ENCODE results near the gene ZNF385D.

The ZNF385D gene

GRCh38 chr3:21718943-21719591 is 31.9 kb downstream of the ZNF385D start:
- Histone ChIP-seq H3K4me2 (ENCODE audit: insufficient read depth, low read length) (no peak overlapping the region), H3K4me1 (ENCODE audit: insufficient read depth, low read length) (no peaks in the 10 kb centered on the region), H2AFZ (ENCODE audit: low read depth, low read length) (no peak overlapping the region), H3K27me3 (ENCODE audit: insufficient read depth, low read length, poor library complexity) (no peaks in the 10 kb centered on the region), H3K4me3 (ENCODE audit: low read depth in 1 of 2, low read length in 2 of 2) (no peak overlapping the region), H3K36me3 (ENCODE audit: insufficient read depth, low read length) (no peaks in the 10 kb centered on the region), H3K9ac (ENCODE audit: low read depth, low read length) (no peak overlapping the region), H3K79me2 (ENCODE audit: insufficient read depth, low read length) (no peaks in the 10 kb centered on the region), H4K20me1 (ENCODE audit: insufficient read depth, low read length) (no peaks in the 10 kb centered on the region), H3K27ac (ENCODE audit: low read length) (no peak overlapping the region), H3K9me3 (ENCODE audit: insufficient read depth, low read length, severe bottlenecking) (no peaks in the 10 kb centered on the region)
- DNase-seq: no peak
- ATAC-seq (ENCODE audit: insufficient read depth, low read depth): no peak
- TF ChIP-seq CTCF (IDR thresholded peaks at IDR 0.05; ENCODE audit: borderline replicate concordance, extremely low read depth, low read length, poor library complexity, severe bottlenecking): no peak
- no peak for TF ChIP-seq EZH2 (IDR thresholded peaks at IDR 0.05; ENCODE audit: borderline replicate concordance, low read depth, low read length, severe bottlenecking)

GRCh38 chr3:21718161-21718765 is 32.7 kb downstream of the ZNF385D start:
- TF ChIP-seq EZH2 (IDR thresholded peaks at IDR 0.05; ENCODE audit: borderline replicate concordance, low read depth, low read length, severe bottlenecking) (no peak), CTCF (IDR thresholded peaks at IDR 0.05; ENCODE audit: borderline replicate concordance, extremely low read depth, low read length, poor library complexity, severe bottlenecking) (no peak)
- H3K9me3 ChIP-seq (ENCODE audit: insufficient read depth, low read length, severe bottlenecking): no peaks in the 10 kb centered on the region
- no peak overlapping the region for H3K27ac ChIP-seq (ENCODE audit: low read length)
- ATAC-seq (ENCODE audit: insufficient read depth, low read depth) (no peak), DNase-seq (no peak)
- H4K20me1 ChIP-seq (ENCODE audit: insufficient read depth, low read length): no peaks in the 10 kb centered on the region
- no peak overlapping the region for H3K9ac ChIP-seq (ENCODE audit: low read depth, low read length)
- no peak overlapping the region for H3K4me3 ChIP-seq (ENCODE audit: low read depth in 1 of 2, low read length in 2 of 2)
- H3K79me2 ChIP-seq (ENCODE audit: insufficient read depth, low read length): no peaks in the 10 kb centered on the region
- H3K4me2 ChIP-seq (ENCODE audit: insufficient read depth, low read length): no peak overlapping the region
- H3K4me1 ChIP-seq (ENCODE audit: insufficient read depth, low read length): no peaks in the 10 kb centered on the region
- H3K36me3 ChIP-seq (ENCODE audit: insufficient read depth, low read length): no peaks in the 10 kb centered on the region
- H3K27me3 ChIP-seq (ENCODE audit: insufficient read depth, low read length, poor library complexity): no peaks in the 10 kb centered on the region
- no peak overlapping the region for H2AFZ ChIP-seq (ENCODE audit: low read depth, low read length)

GRCh38 chr3:21715662-21716061 is 35.3 kb downstream of the ZNF385D start:
- no peak for TF ChIP-seq EZH2 (IDR thresholded peaks at IDR 0.05; ENCODE audit: borderline replicate concordance, low read depth, low read length, severe bottlenecking)
- no peak for TF ChIP-seq CTCF (IDR thresholded peaks at IDR 0.05; ENCODE audit: borderline replicate concordance, extremely low read depth, low read length, poor library complexity, severe bottlenecking)
- Histone ChIP-seq H3K4me3 (ENCODE audit: low read depth in 1 of 2, low read length in 2 of 2) (no peak overlapping the region), H3K36me3 (ENCODE audit: insufficient read depth, low read length) (no peaks in the 10 kb centered on the region), H3K4me2 (ENCODE audit: insufficient read depth, low read length) (no peak overlapping the region), H4K20me1 (ENCODE audit: insufficient read depth, low read length) (no peaks in the 10 kb centered on the region), H3K9me3 (ENCODE audit: insufficient read depth, low read length, severe bottlenecking) (no peaks in the 10 kb centered on the region), H2AFZ (ENCODE audit: low read depth, low read length) (no peak overlapping the region), H3K27ac (ENCODE audit: low read length) (no peak overlapping the region), H3K79me2 (ENCODE audit: insufficient read depth, low read length) (no peaks in the 10 kb centered on the region), H3K9ac (ENCODE audit: low read depth, low read length) (no peak overlapping the region), H3K4me1 (ENCODE audit: insufficient read depth, low read length) (no peaks in the 10 kb centered on the region), H3K27me3 (ENCODE audit: insufficient read depth, low read length, poor library complexity) (no peaks in the 10 kb centered on the region)
- no peak for DNase-seq
- no peak for ATAC-seq (ENCODE audit: insufficient read depth, low read depth)
